ENCODE measurements around the gene MTM1. TPM values are rescaled to one million over a fixed set of nuclear protein-coding genes. Genes with fewer than 3 reads are reported as not detected.

The MTM1 gene
- total RNA-seq, 1 experiment from 2014 or later = 15.5 TPM

DNA sequence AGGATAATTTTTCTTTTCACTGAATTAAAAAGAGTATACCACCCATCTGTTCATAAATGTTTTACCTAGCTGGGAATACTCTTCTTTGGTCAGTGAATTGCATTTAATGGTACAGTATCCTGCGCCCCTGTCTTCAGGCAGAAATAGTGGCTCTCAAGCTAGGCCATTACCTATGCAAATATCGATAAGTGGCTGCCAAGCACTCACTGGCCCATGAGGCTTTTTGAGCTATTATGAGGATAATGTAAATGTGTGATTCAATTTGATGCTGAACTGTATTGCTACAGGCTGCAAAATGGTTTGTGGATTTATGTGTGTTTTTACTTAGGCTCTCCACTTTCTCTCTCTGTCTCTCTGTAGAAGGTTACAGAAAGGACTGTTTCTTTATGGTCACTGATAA, 94.7 kb downstream of the MTM1 start:
- no peak for DNase-seq (ENCODE audit: low read depth)

DNA sequence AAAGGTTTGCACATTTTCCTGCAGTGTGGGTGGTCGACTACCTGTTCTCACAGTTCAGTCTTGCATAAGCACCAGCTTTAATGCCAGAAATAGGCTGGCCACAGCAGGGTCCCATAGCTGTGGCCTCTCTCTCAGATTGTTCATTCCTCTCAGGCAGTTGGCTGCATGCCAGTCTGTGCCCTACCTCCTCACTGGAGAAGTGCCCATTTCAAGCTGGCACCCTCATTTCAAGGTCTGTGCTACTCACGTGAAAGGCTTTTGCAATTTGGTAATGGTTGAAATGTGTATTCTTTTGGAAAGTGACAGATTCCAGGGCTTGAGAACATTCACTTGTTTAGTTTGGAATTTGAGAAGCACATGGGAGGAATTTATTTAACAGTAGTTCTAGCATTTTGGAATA, 95.9 kb downstream of the MTM1 start:
- peak; percentile 47 for DNase-seq (ENCODE audit: low read depth)

DNA sequence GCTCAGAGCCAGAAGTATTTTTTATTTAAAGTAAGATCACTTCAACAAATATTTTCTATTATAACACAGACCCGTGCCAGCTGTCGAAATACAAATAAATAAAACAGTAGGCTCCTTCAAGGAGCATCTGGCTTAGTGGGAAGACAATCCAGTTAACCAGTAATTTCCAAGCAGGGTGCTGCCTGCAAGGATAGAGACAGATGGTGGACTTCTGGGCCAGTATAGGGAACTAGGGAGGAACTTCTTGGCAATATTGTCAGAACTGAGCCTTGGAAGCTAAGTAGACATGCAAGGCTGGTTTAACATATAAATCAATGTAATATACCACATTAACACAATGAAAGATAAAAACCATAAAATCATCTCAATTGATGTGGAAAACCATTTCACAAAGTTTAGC, 107.8 kb downstream of the MTM1 start:
- DNase-seq (ENCODE audit: low read depth) = no peak

DNA sequence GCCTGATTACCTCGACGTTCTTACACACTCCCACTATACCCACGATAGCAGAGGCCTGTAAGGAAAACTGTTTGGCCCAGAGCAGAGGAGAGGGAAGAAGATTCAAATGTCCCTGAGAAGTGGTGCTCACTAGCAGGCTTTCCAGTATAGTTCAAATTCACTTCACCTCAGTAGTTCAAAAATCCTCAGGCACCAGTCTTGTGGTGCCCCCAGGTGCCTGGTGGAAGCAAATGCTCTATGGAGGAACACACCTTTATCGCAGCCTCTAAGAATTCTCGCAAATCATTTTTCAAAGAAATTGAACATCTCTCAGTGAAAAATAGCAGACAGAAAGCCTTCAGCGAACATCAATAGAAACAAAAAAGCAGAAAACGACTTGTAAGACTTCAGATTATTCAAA, 112.6 kb downstream of the MTM1 start:
- peak; percentile 48 for DNase-seq (ENCODE audit: low read depth)

DNA sequence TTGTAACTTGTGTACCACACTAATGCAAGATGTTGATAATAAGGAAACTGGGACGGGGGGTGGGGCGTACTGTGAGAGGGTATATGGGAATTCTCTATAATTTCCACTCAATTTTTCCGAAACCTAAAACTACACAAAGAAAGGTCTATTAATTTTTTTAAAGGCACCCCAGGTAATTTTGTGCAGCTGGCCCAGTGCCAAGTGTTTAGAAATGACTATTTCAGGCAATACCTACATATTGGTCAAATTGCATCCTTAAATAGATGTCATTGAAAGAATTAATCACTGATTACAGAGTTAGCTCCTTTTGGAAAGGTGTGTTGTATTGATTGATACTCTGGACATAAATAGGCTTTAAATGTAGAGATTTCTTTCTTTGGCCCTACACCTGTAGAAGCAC, 114.7 kb downstream of the MTM1 start:
- DNase-seq (ENCODE audit: low read depth) = no peak

DNA sequence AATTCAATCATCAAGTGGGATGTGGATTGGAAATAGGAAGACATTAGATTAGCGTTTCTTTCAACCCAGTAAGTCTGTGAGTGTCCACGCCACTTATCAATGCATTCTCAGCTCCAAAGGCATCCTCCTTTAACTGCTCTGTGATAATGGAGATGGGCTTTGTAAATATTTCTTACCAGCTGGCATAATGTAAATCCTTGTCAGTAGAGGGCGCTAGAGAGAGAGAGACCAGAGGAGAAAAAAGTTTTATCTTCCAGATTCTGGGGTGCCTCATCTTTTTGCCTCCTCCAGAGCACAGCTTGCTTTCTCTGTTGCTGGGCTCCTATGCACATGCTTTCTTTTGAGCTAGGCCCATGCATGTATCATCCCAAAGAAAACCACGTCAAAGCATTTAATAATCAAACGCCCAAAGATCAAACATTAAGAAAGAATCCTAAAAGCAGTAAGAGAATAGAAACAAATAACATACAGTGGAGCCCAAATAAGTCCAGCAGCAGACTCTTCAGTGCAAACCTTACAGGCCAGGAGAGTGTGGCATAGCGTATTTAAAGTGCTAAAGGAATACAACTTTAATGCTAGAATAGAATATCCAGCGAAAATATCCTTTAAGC, 115.2 kb downstream of the MTM1 start:
- peak; percentile 63 for DNase-seq (ENCODE audit: low read depth)

DNA sequence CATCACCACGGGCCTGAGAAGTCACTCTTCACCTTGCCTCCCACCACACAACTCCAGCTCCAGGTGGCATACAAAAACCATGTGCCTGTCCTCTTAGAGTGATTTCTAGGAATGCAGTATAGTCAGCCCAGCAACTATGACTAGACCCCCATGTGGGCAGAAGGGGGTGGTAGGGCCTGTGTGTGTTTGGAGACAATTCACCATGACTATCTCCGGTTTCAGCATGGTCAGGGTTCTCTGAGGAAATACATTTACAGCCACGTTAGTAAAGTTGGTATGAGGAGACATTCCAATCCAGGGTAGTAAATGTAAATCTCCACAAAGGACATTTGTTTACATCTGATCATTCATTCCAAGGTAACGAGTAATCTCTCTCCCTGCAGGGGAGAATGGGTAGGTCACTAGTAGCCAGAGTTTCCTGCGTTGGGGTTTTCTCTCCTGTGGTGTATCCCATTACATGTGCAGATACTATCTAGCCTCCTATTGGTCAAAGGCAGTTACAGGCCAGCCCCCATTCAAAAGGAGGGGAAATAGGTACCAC, 120.6 kb downstream of the MTM1 start:
- DNase-seq (ENCODE audit: low read depth) = peak; percentile 99

DNA sequence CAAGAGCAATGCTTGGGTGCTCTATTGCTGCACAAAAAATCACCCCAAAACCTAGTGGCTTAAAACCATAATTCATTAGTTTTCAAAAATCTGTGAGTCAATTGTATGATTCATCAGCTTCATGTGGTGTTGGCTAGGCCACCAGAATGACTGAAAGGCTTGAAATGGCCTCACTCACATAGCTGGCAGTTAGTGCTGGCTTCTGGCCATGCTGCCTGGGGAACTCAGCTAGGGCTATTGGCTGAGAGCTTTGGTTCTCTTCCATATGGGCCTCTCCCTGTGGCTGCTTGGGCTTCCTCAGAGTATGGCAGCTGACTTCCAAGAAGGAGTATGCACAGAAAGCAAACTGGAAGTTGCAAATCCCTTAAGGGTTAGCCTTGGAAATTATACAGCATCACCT, 121.7 kb downstream of the MTM1 start:
- peak; percentile 99 for DNase-seq (ENCODE audit: low read depth)

DNA sequence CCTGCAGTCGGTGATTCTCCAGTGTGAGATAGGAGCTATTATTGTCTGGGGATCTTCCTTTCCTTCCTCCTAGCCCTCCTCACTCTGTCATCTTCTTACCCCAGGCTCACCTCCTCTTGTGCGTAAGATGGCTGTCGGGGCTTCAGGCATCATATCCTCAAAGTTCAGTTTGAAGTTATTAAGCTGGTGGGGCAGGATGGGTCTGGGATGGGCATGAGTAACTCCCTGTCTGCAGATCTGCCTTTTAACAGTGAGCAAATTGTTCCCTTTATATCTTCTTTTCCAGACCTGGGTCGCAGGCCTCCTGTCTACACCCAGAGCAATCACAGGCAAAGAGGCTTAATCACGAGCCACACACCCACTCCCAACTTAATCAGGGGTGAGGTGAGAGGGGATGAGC, 123.9 kb downstream of the MTM1 start:
- DNase-seq (ENCODE audit: low read depth) = no peak

DNA sequence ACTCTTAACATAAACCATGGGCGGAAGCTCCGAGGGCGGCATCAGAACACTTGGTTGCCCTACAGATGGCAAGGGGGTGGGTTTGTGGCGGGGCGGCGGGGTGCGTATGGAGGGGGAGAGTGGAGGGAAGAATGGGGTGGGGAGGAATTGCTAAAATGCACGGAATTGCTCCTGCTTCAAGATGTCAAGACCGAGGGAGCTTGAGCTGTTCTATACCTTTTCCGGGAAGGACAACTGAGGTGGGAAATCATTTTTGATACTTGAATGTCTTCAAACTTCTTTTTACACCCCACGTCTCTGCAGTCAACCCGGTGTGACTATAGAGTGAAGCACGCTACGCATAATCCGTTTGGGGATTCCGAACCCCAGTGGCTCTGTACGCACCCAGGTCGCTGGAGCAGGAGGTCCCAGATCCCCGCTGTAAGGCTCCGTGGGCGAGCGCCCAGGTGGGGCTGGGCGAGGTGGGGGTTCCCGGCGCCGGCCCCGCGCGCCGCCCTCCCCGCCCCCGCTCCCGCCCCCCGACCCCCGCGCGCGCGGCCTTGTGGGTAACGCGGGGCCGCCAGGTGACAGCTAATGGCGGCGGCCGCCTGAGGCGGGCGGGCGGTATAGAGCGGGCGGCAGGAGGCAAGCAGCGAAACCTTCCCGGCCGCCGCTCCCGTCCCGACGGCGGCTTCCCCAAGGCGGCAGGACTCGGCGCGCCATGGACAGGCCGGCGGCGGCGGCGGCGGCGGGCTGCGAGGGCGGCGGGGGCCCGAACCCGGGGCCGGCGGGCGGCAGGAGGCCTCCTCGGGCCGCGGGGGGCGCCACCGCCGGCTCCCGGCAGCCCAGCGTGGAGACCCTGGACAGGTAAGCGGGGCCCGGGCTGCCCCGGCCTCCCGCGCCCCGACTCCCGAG, 124.7 kb downstream of the MTM1 start, which contains the start of gene MTMR1:
MTMR1 (plus strand) TSS at position 566 of the 894 bp plus-strand sequence; CDS start at position 701, 135 bp downstream.
- peak; percentile 31 for DNase-seq (ENCODE audit: low read depth)

DNA sequence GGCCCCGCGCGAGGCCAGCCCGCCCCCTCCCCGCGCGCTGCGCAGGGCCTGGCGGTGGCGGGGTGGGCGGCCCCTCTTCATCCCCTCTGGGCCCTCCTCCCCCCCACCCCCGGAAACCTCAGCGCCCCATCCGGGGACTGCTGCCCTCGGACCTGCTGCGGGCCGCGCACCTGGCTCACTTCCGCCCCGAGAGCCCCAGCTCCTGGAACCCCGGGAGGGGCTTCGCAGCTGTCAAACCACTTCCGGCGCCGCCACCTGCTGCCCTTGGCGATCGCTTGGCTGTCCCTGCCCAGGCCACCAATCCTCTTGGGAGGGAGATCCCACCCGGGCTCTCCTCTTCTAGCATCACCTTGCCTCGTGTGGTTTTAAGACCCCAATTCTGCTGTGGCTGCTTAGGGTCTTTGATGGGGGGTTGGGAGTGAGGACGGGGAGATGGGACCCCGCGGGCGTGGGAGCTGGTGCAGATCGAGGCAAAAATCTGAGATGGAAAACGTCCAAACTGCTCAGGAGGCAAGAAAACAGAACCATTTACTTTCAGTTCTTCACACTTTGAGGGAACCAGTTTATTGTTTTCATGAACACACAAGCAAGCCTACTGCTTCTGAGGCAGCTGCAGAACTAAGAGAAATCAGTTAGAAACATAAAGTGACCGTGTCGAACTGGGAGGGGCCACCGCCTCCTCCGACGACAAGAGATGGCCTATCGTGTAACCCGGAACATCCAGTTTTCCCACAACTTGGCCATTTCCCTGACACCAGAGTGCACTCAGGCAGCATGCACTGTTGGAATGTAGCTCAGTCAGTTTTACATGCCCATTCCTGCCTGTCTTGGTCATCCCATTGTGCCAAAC, 125.5 kb downstream of the MTM1 start:
- peak; percentile 74 for DNase-seq (ENCODE audit: low read depth)

DNA sequence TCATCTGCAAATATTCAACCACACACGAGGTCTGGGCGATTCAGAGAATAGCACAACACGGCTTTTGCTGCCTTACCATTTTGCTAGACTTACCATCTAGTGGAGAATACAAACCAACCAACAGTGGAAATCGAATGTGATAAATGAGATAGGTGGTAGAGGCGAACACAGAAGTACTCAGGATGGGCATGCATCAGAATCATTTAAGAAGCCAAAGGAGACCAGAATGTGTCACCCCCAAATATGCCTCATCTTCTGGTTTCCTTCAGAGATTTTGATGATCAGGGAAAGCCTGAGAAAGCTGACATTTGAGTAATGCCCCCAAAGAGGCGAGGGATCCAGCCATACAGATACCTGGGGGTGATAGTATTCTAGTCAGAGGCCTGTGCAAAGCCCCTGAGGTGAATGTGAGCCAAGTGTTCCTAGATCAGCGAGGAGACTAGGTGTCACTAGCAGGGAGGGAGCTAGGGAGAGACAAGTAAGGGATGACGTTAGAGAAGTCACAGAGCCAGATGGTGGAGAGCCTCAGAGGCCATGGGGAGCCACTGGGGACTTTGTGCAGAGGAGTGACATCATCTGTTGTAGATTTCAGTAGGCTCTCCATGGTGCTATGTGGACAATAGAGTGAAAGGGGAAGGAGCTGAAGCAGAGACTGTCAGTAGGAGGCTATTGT, 126.5 kb downstream of the MTM1 start:
- no peak for DNase-seq (ENCODE audit: low read depth)

DNA sequence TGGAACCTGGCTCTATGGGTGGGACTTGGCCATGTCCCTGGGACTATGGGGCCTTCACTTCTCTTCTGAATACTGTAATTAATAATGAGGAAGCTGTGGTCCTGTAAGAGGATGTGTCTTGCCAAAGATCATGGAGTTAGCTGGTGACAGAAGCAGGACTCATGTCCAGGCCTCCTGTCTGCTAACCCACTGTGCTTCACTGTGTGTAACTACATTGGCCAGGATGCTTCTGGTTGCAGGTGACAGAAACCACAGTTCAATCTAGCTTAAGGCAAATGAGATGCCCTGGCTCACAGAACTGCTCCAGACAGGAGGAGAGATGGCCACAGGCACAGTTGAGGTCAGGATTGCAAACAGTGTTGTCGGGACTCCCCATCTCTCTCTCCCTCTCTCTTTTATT, 127.9 kb downstream of the MTM1 start:
- DNase-seq (ENCODE audit: low read depth) = peak; percentile 12

DNA sequence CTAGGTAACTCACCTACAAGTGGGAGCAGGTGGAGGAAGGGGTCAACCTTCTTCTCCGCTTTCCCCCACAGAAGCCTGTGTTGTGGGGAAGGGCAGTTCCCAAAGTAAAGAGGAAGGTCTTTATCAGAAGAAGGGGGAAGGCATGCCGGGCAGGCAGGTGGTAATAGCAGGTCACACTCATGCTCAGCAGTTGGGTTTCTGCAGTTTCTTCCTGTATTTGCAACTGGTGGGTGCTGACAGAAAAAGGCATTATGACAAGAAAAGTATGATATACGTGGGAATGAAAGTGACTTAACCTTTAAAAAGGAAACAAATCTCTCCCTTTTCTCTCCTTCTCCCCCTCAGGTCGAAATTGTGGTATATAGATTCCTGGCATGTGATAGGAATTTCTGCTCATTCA, 128.4 kb downstream of the MTM1 start:
- peak; percentile 19 for DNase-seq (ENCODE audit: low read depth)

DNA sequence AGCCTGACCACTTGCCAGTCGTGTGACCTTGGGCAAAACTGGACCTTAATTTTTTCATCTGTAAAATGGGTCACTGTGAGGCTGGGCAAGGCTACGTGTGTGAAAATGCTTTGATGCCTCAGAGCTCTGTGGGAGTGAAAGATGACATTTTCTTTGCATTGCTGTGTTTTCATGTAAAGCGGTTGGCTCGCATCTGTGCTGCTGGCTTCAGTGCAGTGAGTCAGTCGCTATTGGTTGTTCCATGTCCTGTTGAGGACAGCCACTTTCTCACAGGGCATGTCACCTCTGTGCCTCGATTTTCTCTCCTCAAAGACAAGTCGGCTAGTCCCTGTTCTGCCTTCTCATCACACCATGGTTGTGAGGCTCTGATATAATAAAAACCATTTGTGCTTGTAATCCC, 129.2 kb downstream of the MTM1 start:
- no peak for DNase-seq (ENCODE audit: low read depth)

DNA sequence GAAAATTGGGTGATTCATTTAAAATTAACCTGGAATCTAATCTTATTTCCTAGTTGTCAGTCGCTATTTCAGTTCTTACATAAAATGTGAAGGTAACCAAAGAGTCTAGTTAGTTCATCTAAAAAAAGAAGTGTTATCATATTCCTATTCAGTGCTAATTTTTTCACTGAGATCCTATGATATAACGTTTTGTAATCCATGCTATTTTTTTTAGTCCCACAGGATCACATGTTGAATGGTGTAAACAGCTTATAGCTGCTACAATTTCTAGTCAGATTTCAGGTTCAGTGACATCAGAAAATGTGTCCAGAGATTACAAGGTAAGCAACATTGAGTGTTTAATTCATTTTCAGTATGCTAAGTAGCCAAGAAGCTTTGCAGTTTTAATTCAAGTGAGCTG, 130.6 kb downstream of the MTM1 start:
- no peak for DNase-seq (ENCODE audit: low read depth)

DNA sequence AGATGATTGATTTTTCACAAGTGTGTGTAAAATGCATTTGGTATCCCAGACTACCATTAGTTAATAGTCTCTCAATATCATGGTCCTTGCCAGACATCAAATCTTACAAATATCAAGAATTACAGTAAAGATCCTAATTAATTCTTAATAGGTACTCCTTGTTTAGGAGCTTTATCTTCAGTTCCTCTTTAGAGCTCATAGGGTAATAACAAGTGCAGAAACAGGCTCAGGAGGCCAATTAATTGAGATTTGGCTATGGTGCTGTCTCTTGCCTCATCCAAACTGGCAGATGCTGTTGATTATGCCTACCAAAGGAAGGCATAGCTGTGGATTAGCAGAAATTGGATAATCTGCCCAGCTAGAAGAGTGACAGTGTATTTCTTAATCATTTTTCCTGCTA, 131.7 kb downstream of the MTM1 start:
- no peak for DNase-seq (ENCODE audit: low read depth)

DNA sequence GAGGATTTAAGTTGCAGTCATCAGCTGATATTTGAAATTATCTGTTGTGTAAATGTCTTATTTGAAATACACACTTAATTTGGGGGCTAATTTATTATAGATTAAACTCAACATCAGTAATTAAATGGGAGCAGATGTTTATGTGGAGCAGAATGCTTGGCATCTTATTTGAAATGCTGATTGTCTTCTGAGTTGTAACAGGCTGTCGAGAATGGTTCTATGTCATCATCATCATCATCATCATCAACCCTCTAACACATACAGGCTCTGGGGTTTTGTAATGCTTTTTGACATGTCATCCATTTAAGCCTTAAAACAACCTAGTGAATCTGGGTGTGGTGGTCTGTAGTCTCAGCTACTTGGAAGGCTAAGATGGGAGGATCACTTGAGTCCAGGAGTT, 133.0 kb downstream of the MTM1 start:
- DNase-seq (ENCODE audit: low read depth) = no peak

DNA sequence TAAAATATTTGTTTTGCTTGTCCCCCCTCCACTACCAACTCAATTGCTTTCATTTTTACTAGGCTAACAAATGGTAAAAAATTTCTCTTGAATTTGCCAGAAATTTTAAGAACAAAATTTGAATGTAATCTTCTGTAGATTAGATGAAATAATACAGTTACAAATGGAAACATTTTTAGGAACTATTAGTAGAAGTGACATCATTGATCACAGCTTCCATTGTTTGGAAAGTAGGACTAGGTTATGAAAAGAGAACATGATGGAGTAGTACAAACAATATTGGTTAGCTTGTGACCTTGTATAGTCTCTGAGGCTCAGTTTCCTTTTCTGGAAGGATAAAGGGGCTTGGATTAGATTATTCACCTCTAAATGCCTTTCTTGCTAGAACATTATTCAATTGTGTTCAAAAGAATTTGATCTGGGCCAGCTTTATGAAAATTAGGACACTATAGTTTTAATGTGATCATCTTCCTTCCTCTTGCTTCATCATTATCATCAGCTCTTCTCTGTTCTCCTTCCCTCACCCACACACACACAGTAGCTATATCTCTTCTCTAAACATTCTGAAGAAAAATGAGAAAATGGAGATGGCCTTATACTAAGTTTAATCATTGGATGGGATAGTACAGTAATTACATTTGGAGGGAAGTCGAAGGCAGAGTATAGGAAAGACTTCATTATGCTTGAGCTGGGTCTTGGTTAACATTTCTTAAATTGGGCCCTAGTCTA, 134.7 kb downstream of the MTM1 start:
- no peak for DNase-seq (ENCODE audit: low read depth)

DNA sequence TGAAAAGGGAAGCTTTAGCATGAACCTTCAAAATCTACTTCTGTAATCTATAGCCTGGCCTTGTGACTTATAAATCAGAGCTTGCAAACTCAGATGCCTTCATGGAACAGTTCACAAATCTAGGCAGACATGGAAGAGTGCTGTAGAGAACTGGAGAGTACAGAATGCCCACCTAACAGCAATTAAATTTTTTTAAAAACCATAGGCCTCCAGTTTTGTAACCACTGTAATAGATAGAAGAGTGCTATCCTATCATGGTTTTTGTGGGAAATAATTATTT, 135.2 kb downstream of the MTM1 start:
- no peak for DNase-seq (ENCODE audit: low read depth)

DNA sequence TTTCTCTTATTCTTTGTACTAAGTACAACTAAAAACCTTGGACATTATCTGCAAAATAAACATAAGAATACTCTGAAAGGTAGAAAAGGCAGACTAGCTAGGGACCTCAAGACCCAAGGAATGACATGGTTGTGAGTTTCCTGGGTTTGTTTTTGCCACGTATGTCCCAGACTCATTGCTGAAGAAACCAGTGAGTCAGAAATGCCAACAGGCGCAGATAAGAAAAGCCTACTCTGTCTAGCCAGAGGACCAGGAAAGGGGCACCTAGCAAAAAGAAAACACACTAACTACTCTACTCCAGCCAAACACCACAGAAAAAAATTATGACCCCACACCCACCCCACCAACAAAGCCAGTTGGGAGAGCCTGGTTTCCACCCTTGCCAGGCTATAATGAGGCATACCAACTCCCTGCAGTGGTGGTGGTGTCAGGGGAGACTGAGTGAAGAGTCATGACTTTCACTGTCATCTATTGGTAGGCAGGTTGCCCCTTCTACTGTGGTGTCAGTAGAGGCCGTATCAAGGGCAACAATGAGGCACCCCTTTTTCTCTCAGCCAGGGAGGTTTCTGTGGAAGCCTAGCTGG, 135.7 kb downstream of the MTM1 start:
- peak; percentile 89 for DNase-seq (ENCODE audit: low read depth)
